Gastroesophageal sphincter (tissue), 4 donors: ENCODE measurements around the gene PLPP7. TPM values are rescaled to one million over a fixed set of nuclear protein-coding genes. Genes with fewer than 3 reads are reported as not detected.
A peak's percentile ranks its signal among the peaks of the same experiment; 100 is the strongest.

Source experiments
- ATAC-seq: fragments of 150-250 bp; one replicate; pipeline ENCODE4 v1.9.1; 2016; ENCODE audit warnings: mild to moderate bottlenecking, moderate library complexity
- H3K27ac ChIP-seq, 4 donors: fragments of 200-600 bp; sonication (generic) in 3 of 4; 1 replicate in 3 of 4; 2 replicates in 1 of 4; pipeline ENCODE4 v1.5.1; 2016 to 2019
- H3K27me3 ChIP-seq: fragments of 200-600 bp; sonication (generic); one replicate; pipeline ENCODE4 v1.5.1; 2019
- H3K36me3 ChIP-seq, 2 donors: fragments of 200-600 bp; sonication (generic); one replicate each; pipeline ENCODE4 v1.5.1; 2019; ENCODE audit warnings: control low read depth in 1 of 2
- H3K4me1 ChIP-seq, 3 donors: fragments of 200-600 bp; sonication (generic); 1 replicate in 2 of 3; 2 replicates in 1 of 3; pipeline ENCODE4 v1.5.1; 2016 to 2019; ENCODE audit warnings: control low read depth in 2 of 3
- H3K4me3 ChIP-seq, 2 donors: fragments of 200-600 bp; sonication (generic); one replicate each; pipeline ENCODE4 v1.5.1; 2019; ENCODE audit warnings: mild to moderate bottlenecking in 1 of 2, moderate library complexity in 1 of 2
- H3K9me3 ChIP-seq, 3 donors: fragments of 200-600 bp; sonication (generic); one replicate each; pipeline ENCODE4 v1.5.1; 2017 to 2019; ENCODE audit warnings: control low read depth in 2 of 3
- EP300 ChIP-seq: sonication (generic); formaldehyde crosslinking; IDR thresholded peaks from one replicate; pipeline ENCODE4 v1.6.1; 2017; ENCODE audit warnings: antibody characterized with exemption, mild to moderate bottlenecking
- POLR2A ChIP-seq, 2 donors: fragments of 450-650 bp; IDR thresholded peaks; one replicate each; pipeline ENCODE4 v1.6.1; 2017; ENCODE audit warnings: antibody characterized with exemption in 2 of 2, mild to moderate bottlenecking in 2 of 2, moderate library complexity in 1 of 2
- POLR2AphosphoS5 ChIP-seq: sonication (generic); formaldehyde crosslinking; IDR thresholded peaks from one replicate; pipeline ENCODE4 v1.6.1; 2017; ENCODE audit warnings: antibody characterized with exemption
- WGBS, 2 donors: methylation state at CpG; one replicate each; pipeline ENCODE4 v1.1.5; 2018; ENCODE audit warnings: low coverage in 1 of 2; 5-methylcytosine and 5-hydroxymethylcytosine counted together
- total RNA-seq, 4 donors: library from RNA; depleted of rRNA; stranded (reverse); fragments of >200 nt; gene quantifications; one replicate each; pipeline ENCODE4 v1.1.0, GENCODE V29; 2016
- TF ChIP-seq, protein P1 (sequence below), 4 experiments: fragments of 200-600 bp in 2 of 4; fragments of 450-650 bp in 2 of 4; sonication (generic) in 1 of 4; IDR thresholded peaks; one replicate each; pipeline ENCODE4 v1.5.1; 2017 to 2019; ENCODE audit warnings: antibody characterized with exemption in 4 of 4, mild to moderate bottlenecking in 2 of 4, moderate library complexity in 2 of 4

Gene PLPP7
- total RNA-seq, 4 donors from 2014 or later, result 9.7 to 21.1 (median 12.0) TPM

DNA sequence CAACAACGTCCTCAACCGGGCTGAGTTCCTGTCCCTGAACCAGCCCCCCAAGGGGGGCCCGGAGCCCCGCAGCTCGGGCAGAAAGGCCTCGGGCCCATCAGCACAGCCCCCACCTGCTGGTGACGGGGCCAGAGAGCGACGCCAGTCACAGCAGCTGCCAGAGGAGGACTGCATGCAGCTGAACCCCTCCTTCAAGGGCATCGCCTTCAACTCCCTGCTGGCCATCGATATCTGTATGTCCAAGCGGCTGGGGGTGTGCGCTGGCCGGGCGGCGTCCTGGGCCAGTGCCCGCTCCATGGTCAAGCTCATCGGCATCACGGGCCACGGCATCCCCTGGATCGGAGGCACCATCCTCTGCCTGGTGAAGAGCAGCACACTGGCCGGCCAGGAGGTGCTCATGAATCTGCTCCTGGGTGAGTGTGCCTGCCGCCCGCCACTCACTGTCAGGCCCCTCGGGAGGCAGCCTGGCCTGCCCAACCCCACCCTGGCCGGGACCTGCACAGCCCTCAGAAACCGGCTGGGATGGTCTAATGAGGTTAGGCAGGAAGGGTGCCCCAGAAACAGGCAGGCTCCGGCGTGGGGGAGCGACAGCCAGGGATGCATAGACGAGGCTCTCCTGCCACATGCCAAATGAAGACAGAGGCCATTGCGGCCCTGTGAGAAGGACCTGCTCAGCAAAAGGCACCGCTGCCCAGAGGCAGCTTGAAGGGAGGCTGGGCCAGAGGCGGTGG lies 678 bp downstream of the PLPP7 start:
- peak; percentile 25 for ATAC-seq
- TF ChIP-seq, protein P1, sequence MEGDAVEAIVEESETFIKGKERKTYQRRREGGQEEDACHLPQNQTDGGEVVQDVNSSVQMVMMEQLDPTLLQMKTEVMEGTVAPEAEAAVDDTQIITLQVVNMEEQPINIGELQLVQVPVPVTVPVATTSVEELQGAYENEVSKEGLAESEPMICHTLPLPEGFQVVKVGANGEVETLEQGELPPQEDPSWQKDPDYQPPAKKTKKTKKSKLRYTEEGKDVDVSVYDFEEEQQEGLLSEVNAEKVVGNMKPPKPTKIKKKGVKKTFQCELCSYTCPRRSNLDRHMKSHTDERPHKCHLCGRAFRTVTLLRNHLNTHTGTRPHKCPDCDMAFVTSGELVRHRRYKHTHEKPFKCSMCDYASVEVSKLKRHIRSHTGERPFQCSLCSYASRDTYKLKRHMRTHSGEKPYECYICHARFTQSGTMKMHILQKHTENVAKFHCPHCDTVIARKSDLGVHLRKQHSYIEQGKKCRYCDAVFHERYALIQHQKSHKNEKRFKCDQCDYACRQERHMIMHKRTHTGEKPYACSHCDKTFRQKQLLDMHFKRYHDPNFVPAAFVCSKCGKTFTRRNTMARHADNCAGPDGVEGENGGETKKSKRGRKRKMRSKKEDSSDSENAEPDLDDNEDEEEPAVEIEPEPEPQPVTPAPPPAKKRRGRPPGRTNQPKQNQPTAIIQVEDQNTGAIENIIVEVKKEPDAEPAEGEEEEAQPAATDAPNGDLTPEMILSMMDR (IDR thresholded peaks at IDR 0.05), result peak in 1 of 4 experiments; percentile 8
- TF ChIP-seq POLR2AphosphoS5, result no peak
- no peak for TF ChIP-seq POLR2A (IDR thresholded peaks at IDR 0.05)
- peak overlapping the region; percentile 43 to 61 for H3K4me3 ChIP-seq
- WGBS, 2 donors, result no CpG with 5 or more reads among the region's 34 CpGs
- no peaks in the 10 kb centered on the region for H3K9me3 ChIP-seq
- H3K27ac ChIP-seq, result peak overlapping the region; percentile 7 to 82 (median 72)
- H3K36me3 ChIP-seq, result peaks cover 0 to 8% of the 10 kb centered on the region in 2 donors
- no peaks in the 10 kb centered on the region for H3K27me3 ChIP-seq
- peaks cover 0 to 41% (median 6%) of the 10 kb centered on the region in 3 donors for H3K4me1 ChIP-seq

DNA sequence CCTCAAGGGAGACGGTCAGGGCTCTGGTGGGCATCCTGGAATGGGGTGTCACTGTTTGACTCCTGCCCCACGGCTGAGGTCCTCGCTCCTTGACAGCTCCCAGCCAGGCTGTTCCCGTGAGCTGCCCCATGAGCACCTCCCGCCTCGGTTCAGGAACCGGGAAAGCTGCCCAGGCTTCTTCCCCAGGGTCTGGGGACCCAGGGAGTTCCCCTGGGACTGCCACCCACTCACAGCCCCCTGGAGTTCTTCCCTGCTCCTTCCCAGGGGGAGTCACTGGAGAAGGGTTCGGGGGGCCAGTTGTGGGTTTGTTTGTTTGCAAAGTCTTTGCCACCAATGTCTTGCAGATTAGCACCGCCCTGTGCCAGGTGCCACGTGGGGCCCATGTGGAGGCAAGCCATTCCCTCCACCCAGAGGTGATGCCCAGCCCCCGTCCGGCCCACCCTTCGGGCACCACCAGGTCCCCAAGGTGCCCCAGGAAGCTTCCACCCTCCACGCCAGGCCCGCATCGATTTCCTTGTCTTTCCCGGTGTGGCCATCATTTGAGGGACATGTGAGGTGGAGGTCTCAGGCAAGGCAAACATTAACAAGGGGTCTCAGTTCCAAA lies 1.3 kb downstream of the PLPP7 start:
- peak overlapping the region in 1 of 4 donors; percentile 82 for H3K27ac ChIP-seq
- ATAC-seq, result no peak
- WGBS, 2 donors, result no CpG with 5 or more reads among the region's 17 CpGs
- peak overlapping the region; percentile 43 to 61 for H3K4me3 ChIP-seq
- peaks cover 0 to 41% (median 6%) of the 10 kb centered on the region in 3 donors for H3K4me1 ChIP-seq
- TF ChIP-seq EP300 (no peak), POLR2A (IDR thresholded peaks at IDR 0.05) (no peak), POLR2AphosphoS5 (no peak)
- TF ChIP-seq, protein P1 (IDR thresholded peaks at IDR 0.05), result no peak
- no peaks in the 10 kb centered on the region for H3K9me3 ChIP-seq
- peaks cover 0 to 15% of the 10 kb centered on the region in 2 donors for H3K36me3 ChIP-seq
- no peaks in the 10 kb centered on the region for H3K27me3 ChIP-seq

DNA sequence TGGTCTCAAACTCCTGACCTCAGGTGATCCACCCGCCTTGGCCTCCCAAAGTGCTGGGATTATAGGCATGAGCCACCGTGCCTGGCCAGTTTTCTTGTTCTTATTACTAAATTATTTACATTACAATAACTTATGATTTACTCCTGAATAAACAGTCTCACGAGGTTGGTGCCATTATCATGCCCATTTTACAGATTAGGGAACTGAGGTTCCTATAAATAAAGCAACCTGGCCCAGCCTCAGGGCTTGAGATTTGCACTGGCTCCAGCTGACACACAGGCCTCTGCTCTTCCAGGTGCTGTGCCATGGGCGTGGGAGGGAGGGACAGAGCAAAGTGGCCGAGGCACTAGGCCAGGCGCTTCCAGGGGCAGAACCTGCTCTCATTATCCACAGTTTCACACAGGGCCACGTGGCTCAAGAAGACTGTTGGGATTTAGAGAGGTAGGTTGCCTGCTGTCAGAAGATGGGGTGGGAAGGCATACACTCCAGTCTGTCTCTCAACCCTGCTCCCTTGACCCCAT lies 2.3 kb downstream of the PLPP7 start:
- WGBS, 2 donors, result 67 to 86% methylated on average over 2 to 4 of the region's 7 CpGs
- Histone ChIP-seq H3K9me3 (no peaks in the 10 kb centered on the region), H3K27me3 (no peaks in the 10 kb centered on the region), H3K4me3 (no peak overlapping the region), H3K36me3 (peaks cover 0 to 17% of the 10 kb centered on the region in 2 donors), H3K27ac (no peak overlapping the region), H3K4me1 (peaks cover 0 to 41% (median 6%) of the 10 kb centered on the region in 3 donors)
- TF ChIP-seq, protein P1 (IDR thresholded peaks at IDR 0.05), result no peak
- TF ChIP-seq POLR2AphosphoS5, result no peak
- TF ChIP-seq EP300, result no peak
- no peak for TF ChIP-seq POLR2A (IDR thresholded peaks at IDR 0.05)
- no peak for ATAC-seq

- H3K4me1 ChIP-seq, result peaks cover 0 to 41% (median 6%) of the 10 kb centered on the region in 3 donors
- 77 to 86% methylated on average over 4 of the region's 10 CpGs for WGBS, 2 donors
- no peak overlapping the region for H3K4me3 ChIP-seq
- H3K36me3 ChIP-seq, result peaks cover 0 to 17% of the 10 kb centered on the region in 2 donors
- no peak for ATAC-seq
- no peaks in the 10 kb centered on the region for H3K9me3 ChIP-seq
- H3K27ac ChIP-seq, result no peak overlapping the region
- no peak for TF ChIP-seq EP300
- TF ChIP-seq, protein P1 (IDR thresholded peaks at IDR 0.05), result no peak
- TF ChIP-seq POLR2A (IDR thresholded peaks at IDR 0.05), result no peak
- TF ChIP-seq POLR2AphosphoS5, result no peak
- H3K27me3 ChIP-seq, result no peaks in the 10 kb centered on the region
Measured at GRCh38 chr9:131292937-131293336, 3.4 kb downstream of the PLPP7 start.
